ENCODE results near the gene GRB7.

Gene GRB7

DNA sequence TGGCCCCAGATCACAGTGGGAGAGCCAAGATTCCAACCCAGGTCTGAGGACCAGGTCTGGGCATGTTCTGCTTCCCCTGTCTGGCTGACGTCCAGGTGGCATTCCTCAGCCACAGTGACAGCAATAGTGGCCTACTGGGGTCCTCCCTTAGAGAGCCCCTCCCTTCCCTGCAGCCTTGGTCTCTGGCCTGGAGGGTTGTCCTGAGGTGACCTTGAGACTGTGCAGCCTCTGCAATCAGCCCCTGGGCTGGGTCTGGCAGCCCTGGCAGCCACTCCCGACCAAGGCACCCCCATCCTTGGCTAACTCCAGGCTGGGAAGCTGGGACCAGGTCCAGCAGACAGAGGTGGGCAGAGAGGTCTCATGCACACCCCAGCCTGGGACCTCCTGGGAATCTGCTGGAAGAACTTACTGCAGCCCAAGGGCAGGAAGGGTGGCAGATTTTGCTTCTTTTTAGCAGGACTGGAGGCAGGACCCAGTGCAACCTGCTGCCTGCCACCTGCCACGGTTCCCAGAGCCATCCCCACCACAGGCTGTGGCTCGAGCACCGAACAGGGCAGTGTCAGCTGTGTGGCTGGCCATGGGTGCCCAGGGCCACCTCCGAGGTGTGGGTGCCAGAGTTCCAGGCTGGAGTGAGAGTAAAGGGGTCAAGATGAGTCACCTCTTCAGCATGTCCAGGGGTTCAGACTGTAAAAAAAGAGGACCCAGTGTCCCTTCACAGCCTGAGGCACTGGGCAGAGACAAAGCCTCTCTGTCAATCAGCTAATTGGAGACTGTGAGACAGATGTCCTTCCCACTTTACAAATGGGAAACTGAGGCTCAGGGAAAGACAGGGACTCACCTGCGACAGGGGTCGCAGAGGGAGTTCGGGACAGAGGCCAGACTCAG, 12.6 kb downstream of the GRB7 start:
- FAIRE-seq: no peak
- DNase-seq (ENCODE audit: insufficient read length): peak; percentile 13
- TF ChIP-seq POLR2A (IDR thresholded peaks at IDR 0.05; ENCODE audit: low read depth, low read length): no peak
- TF ChIP-seq POLR2AphosphoS5 (IDR thresholded peaks at IDR 0.05; ENCODE audit: low read depth, low read length): no peak
- no peak for TF ChIP-seq TAF1 (IDR thresholded peaks at IDR 0.05; ENCODE audit: borderline replicate concordance, low read depth, low read length)

DNA sequence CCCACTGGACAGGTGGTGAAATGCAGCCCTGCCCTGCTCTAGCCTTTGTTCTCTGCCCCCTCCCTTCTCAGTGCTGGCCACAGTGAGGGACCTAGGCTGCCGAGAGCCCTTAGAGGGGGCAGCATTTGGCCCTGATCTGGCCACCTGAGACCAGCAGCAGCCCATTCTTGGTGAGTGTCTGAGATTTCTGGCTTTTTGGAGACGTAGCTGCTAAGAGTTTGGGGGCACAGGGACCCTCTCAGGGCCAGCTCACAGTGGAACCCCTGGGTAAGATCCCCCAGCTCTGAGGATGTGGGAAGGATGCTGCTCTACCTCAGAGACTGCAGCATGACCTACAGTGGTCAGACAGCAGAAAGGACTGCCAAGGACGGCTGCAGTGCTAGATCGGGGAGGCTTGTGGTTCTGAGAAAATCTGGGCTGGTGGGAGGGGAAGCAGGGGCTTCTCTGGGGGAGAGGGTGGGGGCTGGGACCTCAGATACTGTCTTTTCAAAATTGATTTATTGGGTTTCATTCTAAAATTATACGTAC, 13.3 kb downstream of the GRB7 start:
- TF ChIP-seq POLR2A (IDR thresholded peaks at IDR 0.05; ENCODE audit: low read depth, low read length) (no peak), POLR2AphosphoS5 (IDR thresholded peaks at IDR 0.05; ENCODE audit: low read depth, low read length) (no peak), TAF1 (IDR thresholded peaks at IDR 0.05; ENCODE audit: borderline replicate concordance, low read depth, low read length) (no peak)
- DNase-seq (ENCODE audit: insufficient read length) (no peak), FAIRE-seq (no peak)

DNA sequence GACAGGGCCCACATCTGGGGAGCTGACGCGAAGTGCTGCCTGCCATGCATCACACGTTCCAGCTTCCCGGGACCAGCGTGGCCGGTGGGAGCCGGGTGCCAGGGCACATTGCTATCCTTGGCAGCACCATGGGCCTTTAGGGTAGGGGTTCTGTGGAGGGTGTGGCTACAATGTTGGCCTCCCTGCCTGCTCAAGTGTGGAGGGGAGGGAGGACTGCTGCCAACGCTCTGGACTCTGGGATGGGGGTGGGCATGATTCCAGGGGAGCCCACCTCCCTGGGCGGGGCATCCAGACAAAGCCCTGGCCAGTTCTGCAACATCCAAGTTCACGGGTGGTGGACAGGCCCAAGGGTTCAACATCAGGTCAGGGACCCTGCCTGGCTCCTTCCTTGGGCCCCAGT, 13.9 kb downstream of the GRB7 start:
- FAIRE-seq (no peak), DNase-seq (ENCODE audit: insufficient read length) (no peak)
- no peak for TF ChIP-seq POLR2AphosphoS5 (IDR thresholded peaks at IDR 0.05; ENCODE audit: low read depth, low read length)
- no peak for TF ChIP-seq TAF1 (IDR thresholded peaks at IDR 0.05; ENCODE audit: borderline replicate concordance, low read depth, low read length)
- TF ChIP-seq POLR2A (IDR thresholded peaks at IDR 0.05; ENCODE audit: low read depth, low read length): no peak

DNA sequence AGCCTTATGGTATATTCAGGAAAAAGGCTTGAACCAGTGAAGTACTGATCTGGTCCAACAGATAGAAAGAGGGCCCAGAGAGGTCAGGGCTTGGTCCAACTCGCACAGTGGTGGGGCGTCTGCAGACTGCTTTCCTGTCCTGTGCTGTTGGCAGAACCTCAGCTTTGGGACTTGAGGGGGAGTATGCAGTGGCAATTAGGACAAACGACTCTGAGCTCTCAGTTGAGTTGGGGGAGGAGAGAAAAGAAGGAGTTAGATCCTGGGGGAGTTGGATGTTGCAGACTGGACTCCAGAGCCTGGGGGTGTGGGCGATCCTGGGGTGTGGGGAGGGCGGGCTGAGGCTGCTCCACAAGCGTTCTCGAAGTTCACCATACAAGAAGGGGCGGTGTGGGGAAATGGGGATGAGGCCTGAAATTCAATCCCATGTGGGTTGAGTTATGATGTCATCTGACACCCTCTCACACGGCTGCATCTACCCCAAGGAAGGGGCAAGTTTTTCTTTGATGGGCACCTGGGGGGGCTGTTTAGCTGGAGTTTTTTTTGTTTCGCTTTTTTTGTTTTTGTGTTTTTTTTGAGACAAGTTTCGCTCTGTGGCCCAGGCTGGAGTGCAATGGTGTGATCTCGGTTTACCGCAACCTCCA, 14.6 kb downstream of the GRB7 start:
- no peak for FAIRE-seq
- TF ChIP-seq POLR2A (IDR thresholded peaks at IDR 0.05; ENCODE audit: low read depth, low read length) (no peak), TAF1 (IDR thresholded peaks at IDR 0.05; ENCODE audit: borderline replicate concordance, low read depth, low read length) (no peak), POLR2AphosphoS5 (IDR thresholded peaks at IDR 0.05; ENCODE audit: low read depth, low read length) (no peak)
- DNase-seq (ENCODE audit: insufficient read length): no peak

- DNase-seq (ENCODE audit: insufficient read length) (peak; percentile 82), FAIRE-seq (no peak)
- TF ChIP-seq POLR2AphosphoS5 (IDR thresholded peaks at IDR 0.05; ENCODE audit: low read depth, low read length) (0 out of 2 replicates have a peak, but pooled peaks have one; percentile 21), TAF1 (IDR thresholded peaks at IDR 0.05; ENCODE audit: borderline replicate concordance, low read depth, low read length) (no peak), POLR2A (IDR thresholded peaks at IDR 0.05; ENCODE audit: low read depth, low read length) (peak; percentile 47)
Observed at GRCh38 chr17:39753514-39754160, 15.9 kb downstream of the GRB7 start.

DNA sequence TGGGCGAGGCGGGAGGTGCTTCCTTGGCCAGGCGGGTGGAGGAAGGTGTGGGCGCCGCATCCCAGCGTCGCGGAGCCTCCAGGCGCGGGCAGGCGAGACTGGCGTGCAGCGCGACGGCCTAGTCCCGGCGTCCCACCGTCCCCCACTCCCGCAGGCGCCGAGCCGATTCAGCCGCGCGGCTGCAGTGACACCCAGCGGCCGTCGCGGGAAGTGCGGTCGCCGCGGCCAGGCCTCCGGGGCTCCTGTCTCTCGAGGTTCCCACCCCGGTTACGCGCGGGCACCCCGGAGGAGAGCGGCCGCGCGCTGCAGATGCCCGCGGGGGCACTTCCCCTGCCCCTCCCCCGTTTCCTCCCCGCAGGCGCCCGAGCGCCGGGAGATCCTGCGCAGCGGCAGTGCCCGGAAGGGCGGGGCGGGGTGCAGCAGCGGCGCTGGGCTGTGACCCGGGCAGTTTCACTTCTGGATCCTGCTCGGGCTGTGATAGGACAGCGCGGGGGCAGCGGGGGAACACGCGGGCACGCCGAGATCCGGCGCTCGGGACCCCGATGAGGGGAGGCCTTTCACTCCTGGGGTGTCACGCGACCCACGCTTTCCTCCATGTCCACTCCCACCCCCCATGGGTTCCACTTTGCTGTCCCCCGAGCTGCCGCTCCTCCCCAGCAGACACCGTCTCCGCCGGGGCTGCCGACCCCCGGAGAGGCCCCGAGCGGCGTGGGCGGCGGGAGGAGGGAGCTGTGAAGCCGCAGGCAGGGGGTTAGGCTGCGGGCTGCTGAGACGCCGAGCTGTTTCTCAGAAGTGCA, 16.6 kb downstream of the GRB7 start:
- FAIRE-seq (peak; percentile 98), DNase-seq (ENCODE audit: insufficient read length) (peak; percentile 97)
- TF ChIP-seq TAF1 (IDR thresholded peaks at IDR 0.05; ENCODE audit: borderline replicate concordance, low read depth, low read length): peak; percentile 65; the same call in 1 of the 2 replicates
- TF ChIP-seq POLR2AphosphoS5 (IDR thresholded peaks at IDR 0.05; ENCODE audit: low read depth, low read length): no peak; the same call in 1 of the 2 replicates
- TF ChIP-seq POLR2A (IDR thresholded peaks at IDR 0.05; ENCODE audit: low read depth, low read length): peak; percentile 63; the same call in 1 of the 2 replicates

GRCh38 chr17:39754958-39755553, 17.3 kb downstream of the GRB7 start:
- no peak for FAIRE-seq
- TF ChIP-seq POLR2A (IDR thresholded peaks at IDR 0.05; ENCODE audit: low read depth, low read length) (no peak), POLR2AphosphoS5 (IDR thresholded peaks at IDR 0.05; ENCODE audit: low read depth, low read length) (no peak), TAF1 (IDR thresholded peaks at IDR 0.05; ENCODE audit: borderline replicate concordance, low read depth, low read length) (no peak)
- DNase-seq (ENCODE audit: insufficient read length): no peak

- DNase-seq (ENCODE audit: insufficient read length) (no peak), FAIRE-seq (peak; percentile 98)
- TF ChIP-seq POLR2A (IDR thresholded peaks at IDR 0.05; ENCODE audit: low read depth, low read length) (peak; percentile 77), TAF1 (IDR thresholded peaks at IDR 0.05; ENCODE audit: borderline replicate concordance, low read depth, low read length) (peak; percentile 52), POLR2AphosphoS5 (IDR thresholded peaks at IDR 0.05; ENCODE audit: low read depth, low read length) (peak; percentile 73; the same call in 1 of the 2 replicates)
Observed at GRCh38 chr17:39755554-39756379, 18.0 kb downstream of the GRB7 start.

- FAIRE-seq (no peak), DNase-seq (ENCODE audit: insufficient read length) (no peak)
- TF ChIP-seq POLR2AphosphoS5 (IDR thresholded peaks at IDR 0.05; ENCODE audit: low read depth, low read length) (no peak), POLR2A (IDR thresholded peaks at IDR 0.05; ENCODE audit: low read depth, low read length) (no peak), TAF1 (IDR thresholded peaks at IDR 0.05; ENCODE audit: borderline replicate concordance, low read depth, low read length) (no peak)
Observed at GRCh38 chr17:39756380-39757079, 18.8 kb downstream of the GRB7 start.
